ENCODE results near the gene NDUFA8. TPM values are rescaled to one million over a fixed set of nuclear protein-coding genes. Genes with fewer than 3 reads are reported as not detected.
"Not testable (repeated sequence)": the region's sequence is repeated elsewhere in the genome, so short reads cannot be mapped to it uniquely, and the experiment has no call there.

NDUFA8 gene
- total RNA-seq, 4 donors from 2014 or later: 17.2 to 33.8 (median 28.9) TPM

DNA sequence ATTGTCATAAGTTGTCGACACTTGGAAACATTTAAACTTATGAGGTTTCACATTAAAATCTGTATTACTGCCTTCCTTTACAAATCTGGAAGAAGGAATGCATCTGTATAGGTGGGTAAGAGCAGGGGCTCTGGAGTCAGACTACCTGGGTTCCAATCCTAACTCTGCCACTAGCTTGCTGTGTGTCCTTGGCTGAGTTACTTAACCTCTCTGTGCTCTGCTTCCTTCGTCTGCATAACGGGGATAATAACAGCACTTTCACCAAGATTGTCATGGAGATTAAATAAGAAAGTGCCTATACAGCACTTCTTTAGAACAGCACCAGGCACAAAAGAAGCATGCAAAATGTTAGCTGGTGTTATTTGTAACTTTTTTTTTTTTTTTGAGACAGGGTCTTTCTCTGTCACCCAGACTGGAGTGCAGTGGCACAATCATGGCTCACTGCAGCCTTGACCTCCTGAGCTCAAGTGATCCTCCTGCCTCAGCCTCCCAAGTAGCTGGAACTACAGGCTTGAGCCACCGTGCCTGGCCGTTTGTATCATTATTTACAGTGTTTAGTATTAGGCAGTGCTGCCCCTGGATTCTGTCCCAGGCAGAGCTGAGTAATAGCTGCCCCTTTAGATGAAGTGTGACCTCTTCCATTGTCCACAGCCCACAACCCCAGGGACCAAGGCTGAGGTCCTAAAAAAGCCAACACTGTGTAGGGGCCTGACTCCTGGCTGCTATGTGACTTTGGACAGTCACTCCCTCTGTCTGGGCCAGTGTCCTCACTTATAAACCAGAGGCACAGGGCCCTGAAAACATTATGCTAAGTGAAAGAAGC lies 41.0 kb downstream of the NDUFA8 start:
- intact Hi-C loops (cut with DNase I; ENCODE audit: low total_unique reads): no loop called here
- DNase-seq (ENCODE audit: low spot score in 2 of 2): no peak
- TF ChIP-seq POLR2A (IDR thresholded peaks at IDR 0.05) (no peak), CTCF (IDR thresholded peaks at IDR 0.05) (no peak)
- no peak overlapping the region for H3K4me3 ChIP-seq (ENCODE audit: low read depth, poor library complexity, severe bottlenecking)
- 57 to 74% methylated on average over 5 of the region's 5 CpGs for WGBS, 2 donors

DNA sequence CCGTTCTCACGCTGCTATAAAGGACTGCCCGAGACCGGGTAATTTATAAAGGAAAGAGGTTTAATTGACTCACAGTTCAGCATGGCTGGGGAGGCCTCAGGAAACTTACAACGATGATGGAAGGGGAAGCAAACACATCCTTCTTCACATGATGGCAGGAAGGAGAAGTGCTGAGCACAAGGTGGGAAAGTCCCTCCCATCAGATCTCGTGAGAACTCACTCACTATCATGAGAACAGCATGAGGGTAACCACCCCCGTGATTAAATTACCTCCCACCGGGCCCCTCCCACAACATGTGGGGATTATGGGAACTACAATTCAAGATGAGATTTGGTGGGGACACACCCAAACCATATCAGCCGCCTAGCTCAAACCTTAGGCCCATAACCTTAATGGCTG lies 42.3 kb downstream of the NDUFA8 start:
- DNase-seq (ENCODE audit: low spot score in 2 of 2); H3K4me3 ChIP-seq (ENCODE audit: low read depth, poor library complexity, severe bottlenecking); intact Hi-C loops (cut with DNase I; ENCODE audit: low total_unique reads): not testable (repeated sequence)
- 71 to 80% methylated on average over 9 of the region's 9 CpGs for WGBS, 2 donors

DNA sequence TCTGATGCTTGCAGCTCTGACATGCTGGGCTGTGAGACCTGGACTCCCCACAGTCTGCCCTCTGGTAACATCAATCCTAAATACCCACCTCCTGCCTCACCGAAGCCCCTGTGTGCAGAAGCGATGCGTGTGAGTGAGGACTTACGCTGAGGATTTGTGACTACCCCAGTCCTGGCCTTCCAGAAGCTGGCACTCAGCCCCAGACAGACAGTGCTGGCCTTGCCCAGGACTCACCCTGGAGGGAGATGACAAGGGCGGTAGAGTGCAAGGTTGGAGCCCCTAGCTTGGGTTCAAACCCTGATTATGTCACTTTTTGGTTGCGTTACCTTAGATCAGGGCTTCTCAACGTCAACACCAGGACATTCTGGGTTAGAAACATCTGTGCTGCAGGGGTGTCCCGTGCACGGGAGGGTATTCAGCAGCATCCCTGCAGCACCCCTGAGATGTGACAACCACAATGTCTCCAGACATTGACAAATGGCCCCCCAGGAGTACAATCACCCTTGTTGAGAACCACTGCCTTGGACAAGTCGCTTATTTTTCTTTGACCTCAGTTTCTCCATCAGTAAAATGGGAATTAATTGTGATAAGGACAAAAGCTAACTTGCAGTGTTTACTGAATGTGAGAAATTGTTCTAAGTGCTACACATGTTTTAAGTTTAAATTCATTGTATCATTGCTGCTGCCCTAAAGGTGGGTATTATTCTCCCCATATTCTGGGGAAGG lies 43.0 kb downstream of the NDUFA8 start:
- TF ChIP-seq CTCF (IDR thresholded peaks at IDR 0.05) (no peak), POLR2A (IDR thresholded peaks at IDR 0.05) (no peak)
- WGBS, 2 donors: 84 to 89% methylated on average over 9 to 10 of the region's 10 CpGs

GRCh38 chr9:122116040-122116439 lies 43.5 kb downstream of the NDUFA8 start:
- DNase-seq (ENCODE audit: low spot score in 2 of 2): no peak
- H3K4me3 ChIP-seq (ENCODE audit: low read depth, poor library complexity, severe bottlenecking): no peak overlapping the region
- intact Hi-C loops (cut with DNase I; ENCODE audit: low total_unique reads): no loop called here
- no peak for TF ChIP-seq CTCF (IDR thresholded peaks at IDR 0.05)
- TF ChIP-seq POLR2A (IDR thresholded peaks at IDR 0.05): no peak
- 48 to 73% methylated on average over 4 of the region's 4 CpGs for WGBS, 2 donors

More for the DNA sequence above, 43.0 kb downstream of the NDUFA8 start:
- DNase-seq (ENCODE audit: low spot score in 2 of 2): no peak
- H3K4me3 ChIP-seq (ENCODE audit: low read depth, poor library complexity, severe bottlenecking): no peak overlapping the region
- intact Hi-C loops (cut with DNase I; ENCODE audit: low total_unique reads): no loop called here

- DNase-seq (ENCODE audit: low spot score in 2 of 2): no peak
- 61 to 71% methylated on average over 12 of the region's 12 CpGs for WGBS, 2 donors
- intact Hi-C loops (cut with DNase I; ENCODE audit: low total_unique reads): no loop called here
- TF ChIP-seq POLR2A (IDR thresholded peaks at IDR 0.05) (no peak), CTCF (IDR thresholded peaks at IDR 0.05) (no peak)
- H3K4me3 ChIP-seq (ENCODE audit: low read depth, poor library complexity, severe bottlenecking): no peak overlapping the region
These were observed 44.2 kb downstream of the NDUFA8 start for GRCh38 chr9:122115176-122116035.

Data from lower leg skin (tissue), 4 donors.